GM18867 (cell line): Measurements from ENCODE around the gene FARS2.
"Not testable (repeated sequence)": the region's sequence is repeated elsewhere in the genome, so short reads cannot be mapped to it uniquely, and the experiment has no call there.

Experiments used
- ATAC-seq: cut with Tn5 transposase; IDR thresholded peaks from one replicate; pipeline ENCODE4 v1.9.1; 2021; ENCODE audit warnings: mild to moderate bottlenecking, moderate library complexity; ENCODE audit not compliant: unreplicated experiment

Gene FARS2

GRCh38 chr6:5676701-5677100 is 415.4 kb downstream of the FARS2 start:
- no peak for ATAC-seq

- no peak for ATAC-seq
These were observed 416.1 kb downstream of the FARS2 start for GRCh38 chr6:5677219-5678000.

GRCh38 chr6:5679270-5679669 is 418.0 kb downstream of the FARS2 start:
- no peak for ATAC-seq

- ATAC-seq: no peak
These were observed 418.4 kb downstream of the FARS2 start for GRCh38 chr6:5679691-5680090.

GRCh38 chr6:5680095-5680494 is 418.8 kb downstream of the FARS2 start:
- ATAC-seq: no peak

GRCh38 chr6:5681480-5681879 is 420.2 kb downstream of the FARS2 start:
- ATAC-seq: no peak

- ATAC-seq: no peak
These were observed 421.2 kb downstream of the FARS2 start for GRCh38 chr6:5682530-5682929.

GRCh38 chr6:5683747-5684146 is 422.4 kb downstream of the FARS2 start:
- ATAC-seq: not testable (repeated sequence)

GRCh38 chr6:5684320-5685053 is 423.2 kb downstream of the FARS2 start:
- ATAC-seq: no peak

- no peak for ATAC-seq
These were observed 432.2 kb downstream of the FARS2 start for GRCh38 chr6:5693225-5694145.

- ATAC-seq: no peak
These were observed 434.2 kb downstream of the FARS2 start for GRCh38 chr6:5695260-5696245.

- no peak for ATAC-seq
These were observed 436.2 kb downstream of the FARS2 start for GRCh38 chr6:5697508-5697907.

- ATAC-seq: no peak
These were observed 437.0 kb downstream of the FARS2 start for GRCh38 chr6:5698318-5698717.

- ATAC-seq: not testable (repeated sequence)
These were observed 437.8 kb downstream of the FARS2 start for GRCh38 chr6:5699064-5699463.

- ATAC-seq: no peak
These were observed 439.9 kb downstream of the FARS2 start for GRCh38 chr6:5701174-5701573.

GRCh38 chr6:5704708-5705107 is 443.4 kb downstream of the FARS2 start:
- ATAC-seq: no peak

- no peak for ATAC-seq
These were observed 443.9 kb downstream of the FARS2 start for GRCh38 chr6:5705252-5705651.

- ATAC-seq: no peak
These were observed 445.1 kb downstream of the FARS2 start for GRCh38 chr6:5706124-5707033.
